Mesothelial cell of epicardium (in vitro differentiated cells): ENCODE results near the gene GPR132. TPM values are rescaled to one million over a fixed set of nuclear protein-coding genes. Genes with fewer than 3 reads are reported as not detected.

Experiments
- DNase-seq, 2 experiments: peaks; one replicate each; pipeline ENCODE4 v3.0.0; 2021; ENCODE audit warnings: low spot score in 2 of 2; ENCODE audit not compliant: unreplicated experiment in 2 of 2
- H3K27ac Mint-ChIP-seq: 2 replicates; pipeline ENCODE4 v1.8.0; 2021; ENCODE audit warnings: mixed read lengths
- H3K27me3 Mint-ChIP-seq: 2 replicates; pipeline ENCODE4 v1.8.0; 2021; ENCODE audit warnings: low read depth, mixed read lengths
- H3K36me3 Mint-ChIP-seq: 2 replicates; pipeline ENCODE4 v1.8.0; 2021; ENCODE audit warnings: mixed read lengths
- H3K4me1 Mint-ChIP-seq: 2 replicates; pipeline ENCODE4 v1.8.0; 2021; ENCODE audit warnings: mixed read lengths
- H3K4me3 Mint-ChIP-seq: 2 replicates; pipeline ENCODE4 v1.8.0; 2021; ENCODE audit warnings: mild to moderate bottlenecking, moderate library complexity, mixed read lengths
- H3K9me3 Mint-ChIP-seq: 2 replicates; pipeline ENCODE4 v1.8.0; 2021; ENCODE audit warnings: mixed read lengths
- total RNA-seq: library from RNA; stranded (reverse); gene quantifications from 3 replicates; pipeline ENCODE4 v1.2.1, GENCODE V29; 2021
- TF ChIP-seq, protein P1 (sequence below): fragments of 200-600 bp; sonication (generic); IDR thresholded peaks from one replicate; pipeline ENCODE4 v1.5.0; 2021; ENCODE audit warnings: antibody characterized with exemption; ENCODE audit not compliant: unreplicated experiment

GPR132 gene
- total RNA-seq, 1 donor from 2014 or later: 1.6 TPM

GRCh38 chr14:105059035-105059924, 6.0 kb downstream of the GPR132 start:
- no peaks in the 10 kb centered on the region for H3K9me3 Mint-ChIP-seq
- TF ChIP-seq, protein P1, sequence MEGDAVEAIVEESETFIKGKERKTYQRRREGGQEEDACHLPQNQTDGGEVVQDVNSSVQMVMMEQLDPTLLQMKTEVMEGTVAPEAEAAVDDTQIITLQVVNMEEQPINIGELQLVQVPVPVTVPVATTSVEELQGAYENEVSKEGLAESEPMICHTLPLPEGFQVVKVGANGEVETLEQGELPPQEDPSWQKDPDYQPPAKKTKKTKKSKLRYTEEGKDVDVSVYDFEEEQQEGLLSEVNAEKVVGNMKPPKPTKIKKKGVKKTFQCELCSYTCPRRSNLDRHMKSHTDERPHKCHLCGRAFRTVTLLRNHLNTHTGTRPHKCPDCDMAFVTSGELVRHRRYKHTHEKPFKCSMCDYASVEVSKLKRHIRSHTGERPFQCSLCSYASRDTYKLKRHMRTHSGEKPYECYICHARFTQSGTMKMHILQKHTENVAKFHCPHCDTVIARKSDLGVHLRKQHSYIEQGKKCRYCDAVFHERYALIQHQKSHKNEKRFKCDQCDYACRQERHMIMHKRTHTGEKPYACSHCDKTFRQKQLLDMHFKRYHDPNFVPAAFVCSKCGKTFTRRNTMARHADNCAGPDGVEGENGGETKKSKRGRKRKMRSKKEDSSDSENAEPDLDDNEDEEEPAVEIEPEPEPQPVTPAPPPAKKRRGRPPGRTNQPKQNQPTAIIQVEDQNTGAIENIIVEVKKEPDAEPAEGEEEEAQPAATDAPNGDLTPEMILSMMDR: no peak
- no peak for DNase-seq

GRCh38 chr14:105058521-105059034, 6.7 kb downstream of the GPR132 start:
- Mint-ChIP-seq H3K27me3 (peaks cover 25% of the 10 kb centered on the region), H3K36me3 (no peaks in the 10 kb centered on the region), H3K4me1 (peaks cover 26% of the 10 kb centered on the region), H3K9me3 (no peaks in the 10 kb centered on the region), H3K27ac (no peak overlapping the region), H3K4me3 (no peak overlapping the region)
- TF ChIP-seq, protein P1: no peak
- no peak for DNase-seq

More at GRCh38 chr14:105059035-105059924, 6.0 kb downstream of the GPR132 start:
- peaks cover 21% of the 10 kb centered on the region for H3K27me3 Mint-ChIP-seq
- H3K27ac Mint-ChIP-seq: peak overlapping the region; percentile 9
- H3K4me1 Mint-ChIP-seq: peaks cover 26% of the 10 kb centered on the region
- H3K4me3 Mint-ChIP-seq: no peak overlapping the region
- H3K36me3 Mint-ChIP-seq: no peaks in the 10 kb centered on the region

GRCh38 chr14:105056303-105056831, 8.9 kb downstream of the GPR132 start:
- no peaks in the 10 kb centered on the region for H3K36me3 Mint-ChIP-seq
- no peak for DNase-seq
- peaks cover 27% of the 10 kb centered on the region for H3K27me3 Mint-ChIP-seq
- H3K4me1 Mint-ChIP-seq: peaks cover 25% of the 10 kb centered on the region
- H3K4me3 Mint-ChIP-seq: no peak overlapping the region
- TF ChIP-seq, protein P1: no peak
- H3K27ac Mint-ChIP-seq: no peak overlapping the region
- peaks cover 1% of the 10 kb centered on the region for H3K9me3 Mint-ChIP-seq

- Mint-ChIP-seq H3K36me3 (no peaks in the 10 kb centered on the region), H3K4me3 (no peak overlapping the region), H3K9me3 (peaks cover 6% of the 10 kb centered on the region), H3K27ac (no peak overlapping the region), H3K4me1 (peaks cover 25% of the 10 kb centered on the region), H3K27me3 (peaks cover 31% of the 10 kb centered on the region)
- TF ChIP-seq, protein P1: no peak
- no peak for DNase-seq
These were observed 9.4 kb downstream of the GPR132 start for GRCh38 chr14:105055736-105056302.

GRCh38 chr14:105055334-105055733, 9.9 kb downstream of the GPR132 start:
- peaks cover 6% of the 10 kb centered on the region for H3K9me3 Mint-ChIP-seq
- peaks cover 23% of the 10 kb centered on the region for H3K4me1 Mint-ChIP-seq
- no peak overlapping the region for H3K4me3 Mint-ChIP-seq

More at GRCh38 chr14:105055334-105055733, 9.9 kb downstream of the GPR132 start:
- TF ChIP-seq, protein P1: no peak
- peaks cover 31% of the 10 kb centered on the region for H3K27me3 Mint-ChIP-seq
- no peaks in the 10 kb centered on the region for H3K36me3 Mint-ChIP-seq
- no peak overlapping the region for H3K27ac Mint-ChIP-seq
- DNase-seq: no peak
